ENCODE results near the gene ICAM5. TPM values are rescaled to one million over a fixed set of nuclear protein-coding genes. Genes with fewer than 3 reads are reported as not detected.
A peak's percentile ranks its signal among the peaks of the same experiment; 100 is the strongest.

The ICAM5 gene
- total RNA-seq, 1 experiment from 2014 or later, result 1.6 TPM

- Histone ChIP-seq H2BK15ac (ENCODE audit: low read depth, low read length) (no peak overlapping the region), H3K27ac (ENCODE audit: insufficient read length, low read depth, low read length) (no peak overlapping the region), H3K9ac (ENCODE audit: extremely low read depth, insufficient read length, low read length) (no peak overlapping the region), H2AK5ac (ENCODE audit: insufficient read length, low read length) (no peak overlapping the region), H2AFZ (ENCODE audit: low read length) (no peak overlapping the region), H2BK120ac (ENCODE audit: low read depth, low read length, poor library complexity, severe bottlenecking) (no peak overlapping the region), H4K91ac (ENCODE audit: insufficient read length, low read depth, low read length) (no peak overlapping the region), H3T11ph (ENCODE audit: low read length) (no peak overlapping the region), H3K18ac (ENCODE audit: insufficient read length, low read depth, low read length) (no peak overlapping the region), H2BK20ac (ENCODE audit: low read depth, low read length, poor library complexity, severe bottlenecking) (no peak overlapping the region), H3K79me2 (ENCODE audit: insufficient read depth, low read length) (no peaks in the 10 kb centered on the region), H3K14ac (ENCODE audit: insufficient read depth, low read length) (no peak overlapping the region; the same call in 1 of the 2 replicates), H3K56ac (ENCODE audit: insufficient read length, low read depth, low read length) (no peak overlapping the region), H2BK5ac (ENCODE audit: insufficient read length, low read length) (no peak overlapping the region), H4K8ac (replicated peaks; ENCODE audit: insufficient read length, low read depth, low read length) (no peak overlapping the region), H3K4me1 (ENCODE audit: insufficient read depth, low read length) (no peaks in the 10 kb centered on the region; the same call in 1 of the 2 replicates), H3K4ac (ENCODE audit: low read depth, low read length) (no peak overlapping the region), H3K23ac (ENCODE audit: insufficient read length, low read depth, low read length) (no peak overlapping the region), H3K4me2 (ENCODE audit: insufficient read depth, insufficient read length, low read length) (no peak overlapping the region), H3K23me2 (ENCODE audit: insufficient read length, low read depth, low read length, poor library complexity, severe bottlenecking) (no peaks in the 10 kb centered on the region), H2BK12ac (ENCODE audit: insufficient read length, low read depth, low read length) (no peak overlapping the region), H4K5ac (ENCODE audit: insufficient read length, low read depth, low read length) (no peak overlapping the region), H3K27me3 (ENCODE audit: insufficient read depth, low read length) (no peaks in the 10 kb centered on the region), H3K79me1 (ENCODE audit: insufficient read depth, low read depth, low read length, poor library complexity, severe bottlenecking) (no peaks in the 10 kb centered on the region), H3K9me3 (ENCODE audit: control insufficient read depth, low read depth, low read length) (no peaks in the 10 kb centered on the region), H4K20me1 (ENCODE audit: control insufficient read depth, insufficient read depth, insufficient read length) (peaks cover 4% of the 10 kb centered on the region)
- 0 out of 4 replicates have a peak, but pooled peaks cover 0 to 2% of the 10 kb centered on the region in 2 experiments for H3K4me1 Mint-ChIP-seq
- H3K36me3 Mint-ChIP-seq (ENCODE audit: insufficient read depth in 1 of 3, low read depth in 3 of 3), result peaks cover 25 to 47% (median 41%) of the 10 kb centered on the region in 3 experiments; a peak in 6 of 7 replicates
- H3K27ac Mint-ChIP-seq, result no peak overlapping the region
- no peaks in the 10 kb centered on the region; a peak in 1 of 5 replicates for H3K9me3 Mint-ChIP-seq
- no peaks in the 10 kb centered on the region; the same call in none of the 2 replicates for H3K27me3 Mint-ChIP-seq (ENCODE audit: low read depth)
- DNase-seq, result peak; percentile 93
- H3K4me3 Mint-ChIP-seq, result peak overlapping the region in 1 of 2 experiments; percentile 38; a peak in 2 of 5 replicates
- TF ChIP-seq, protein P1, sequence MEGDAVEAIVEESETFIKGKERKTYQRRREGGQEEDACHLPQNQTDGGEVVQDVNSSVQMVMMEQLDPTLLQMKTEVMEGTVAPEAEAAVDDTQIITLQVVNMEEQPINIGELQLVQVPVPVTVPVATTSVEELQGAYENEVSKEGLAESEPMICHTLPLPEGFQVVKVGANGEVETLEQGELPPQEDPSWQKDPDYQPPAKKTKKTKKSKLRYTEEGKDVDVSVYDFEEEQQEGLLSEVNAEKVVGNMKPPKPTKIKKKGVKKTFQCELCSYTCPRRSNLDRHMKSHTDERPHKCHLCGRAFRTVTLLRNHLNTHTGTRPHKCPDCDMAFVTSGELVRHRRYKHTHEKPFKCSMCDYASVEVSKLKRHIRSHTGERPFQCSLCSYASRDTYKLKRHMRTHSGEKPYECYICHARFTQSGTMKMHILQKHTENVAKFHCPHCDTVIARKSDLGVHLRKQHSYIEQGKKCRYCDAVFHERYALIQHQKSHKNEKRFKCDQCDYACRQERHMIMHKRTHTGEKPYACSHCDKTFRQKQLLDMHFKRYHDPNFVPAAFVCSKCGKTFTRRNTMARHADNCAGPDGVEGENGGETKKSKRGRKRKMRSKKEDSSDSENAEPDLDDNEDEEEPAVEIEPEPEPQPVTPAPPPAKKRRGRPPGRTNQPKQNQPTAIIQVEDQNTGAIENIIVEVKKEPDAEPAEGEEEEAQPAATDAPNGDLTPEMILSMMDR (conservative IDR thresholded peaks at IDR 0.05), result peak; percentile 77
- no CpG with 5 or more reads among the region's 32 CpGs for WGBS (ENCODE audit: extremely low coverage, insufficient read length, low lambda C conversion rate)
These were observed 30.4 kb upstream of the ICAM5 start for GRCh38 chr19:10259162-10259905.
